ENCODE results near the gene FNDC3B. TPM values are rescaled to one million over a fixed set of nuclear protein-coding genes. Genes with fewer than 3 reads are reported as not detected.

Gene FNDC3B
- total and polyA plus RNA-seq, 7 donors = 16.2 to 93.9 (median 50.3) TPM

- no peaks in the 10 kb centered on the region for H3K9me3 ChIP-seq
- intact Hi-C loops (cut with DNase I) = no loop called here
- H3K4me3 ChIP-seq = no peak overlapping the region
- H3K4me1 ChIP-seq = peaks cover 0 to 82% (median 71%) of the 10 kb centered on the region in 4 donors
- no peaks in the 10 kb centered on the region for H3K27me3 ChIP-seq
- WGBS, 2 donors = 45 to 84% methylated on average over 7 of the region's 7 CpGs
- H3K27ac ChIP-seq = peak overlapping the region in 3 of 4 donors; percentile 15 to 67 (median 63)
- no peak for TF ChIP-seq POLR2A (IDR thresholded peaks at IDR 0.05)
- no peak for TF ChIP-seq CTCF (IDR thresholded peaks at IDR 0.05)
- TF ChIP-seq POLR2AphosphoS5 (IDR thresholded peaks at IDR 0.05) = no peak
- no peak for TF ChIP-seq EP300 (IDR thresholded peaks at IDR 0.05)
- DNase-seq = no peak
- no peaks in the 10 kb centered on the region for H3K36me3 ChIP-seq
These were observed 67.6 kb downstream of the FNDC3B start for GRCh38 chr3:172106989-172107388.

GRCh38 chr3:172107403-172107802 lies 68.0 kb downstream of the FNDC3B start:
- WGBS, 2 donors = 46 to 81% methylated on average over 4 of the region's 4 CpGs
- Histone ChIP-seq H3K4me3 (no peak overlapping the region), H3K9me3 (no peaks in the 10 kb centered on the region), H3K27ac (peak overlapping the region in 2 of 4 donors; percentile 63 to 67), H3K27me3 (no peaks in the 10 kb centered on the region), H3K4me1 (peaks cover 0 to 80% (median 69%) of the 10 kb centered on the region in 4 donors), H3K36me3 (no peaks in the 10 kb centered on the region)
- intact Hi-C loops (cut with DNase I) = no loop called here
- DNase-seq = no peak
- no peak for TF ChIP-seq EP300 (IDR thresholded peaks at IDR 0.05)
- TF ChIP-seq CTCF (IDR thresholded peaks at IDR 0.05) = no peak
- no peak for TF ChIP-seq POLR2AphosphoS5 (IDR thresholded peaks at IDR 0.05)
- no peak for TF ChIP-seq POLR2A (IDR thresholded peaks at IDR 0.05)

- H3K36me3 ChIP-seq = peaks cover 0 to 10% (median under 1%) of the 10 kb centered on the region in 4 donors
- 97 to 98% methylated on average over 3 of the region's 3 CpGs for WGBS, 2 donors
- TF ChIP-seq POLR2AphosphoS5 (IDR thresholded peaks at IDR 0.05) = no peak
- no peak for TF ChIP-seq CTCF (IDR thresholded peaks at IDR 0.05)
- TF ChIP-seq POLR2A (IDR thresholded peaks at IDR 0.05) = no peak
- TF ChIP-seq EP300 (IDR thresholded peaks at IDR 0.05) = no peak
These were observed 70.9 kb downstream of the FNDC3B start for GRCh38 chr3:172110127-172110779.

GRCh38 chr3:172111163-172111562 lies 71.8 kb downstream of the FNDC3B start:
- DNase-seq = no peak
- peaks cover 0 to 66% (median 47%) of the 10 kb centered on the region in 4 donors for H3K4me1 ChIP-seq
- H3K9me3 ChIP-seq = no peaks in the 10 kb centered on the region
- no peaks in the 10 kb centered on the region for H3K27me3 ChIP-seq
- intact Hi-C loops (cut with DNase I) = no loop called here
- WGBS, 2 donors = 44 to 83% methylated on average over 1 of the region's 1 CpG
- peaks cover 0 to 10% (median 3%) of the 10 kb centered on the region in 4 donors for H3K36me3 ChIP-seq
- H3K27ac ChIP-seq = no peak overlapping the region
- H3K4me3 ChIP-seq = no peak overlapping the region
- TF ChIP-seq EP300 (IDR thresholded peaks at IDR 0.05) (no peak), POLR2AphosphoS5 (IDR thresholded peaks at IDR 0.05) (no peak), POLR2A (IDR thresholded peaks at IDR 0.05) (no peak), CTCF (IDR thresholded peaks at IDR 0.05) (no peak)

More at GRCh38 chr3:172110127-172110779, 70.9 kb downstream of the FNDC3B start:
- intact Hi-C loops (cut with DNase I) = no loop called here
- H3K27ac ChIP-seq = peak overlapping the region in 2 of 4 donors; percentile 28 to 57
- no peaks in the 10 kb centered on the region for H3K27me3 ChIP-seq
- no peaks in the 10 kb centered on the region for H3K9me3 ChIP-seq
- H3K4me1 ChIP-seq = peaks cover 0 to 68% (median 49%) of the 10 kb centered on the region in 4 donors
- no peak overlapping the region for H3K4me3 ChIP-seq
- no peak for DNase-seq
